GM18909 (cell line): ENCODE data around the gene SUN1.

Experiments used
- ATAC-seq: cut with Tn5 transposase; IDR thresholded peaks from one replicate; pipeline ENCODE4 v1.9.1; 2021; ENCODE audit warnings: mild to moderate bottlenecking; ENCODE audit not compliant: unreplicated experiment, poor library complexity

SUN1 gene

DNA sequence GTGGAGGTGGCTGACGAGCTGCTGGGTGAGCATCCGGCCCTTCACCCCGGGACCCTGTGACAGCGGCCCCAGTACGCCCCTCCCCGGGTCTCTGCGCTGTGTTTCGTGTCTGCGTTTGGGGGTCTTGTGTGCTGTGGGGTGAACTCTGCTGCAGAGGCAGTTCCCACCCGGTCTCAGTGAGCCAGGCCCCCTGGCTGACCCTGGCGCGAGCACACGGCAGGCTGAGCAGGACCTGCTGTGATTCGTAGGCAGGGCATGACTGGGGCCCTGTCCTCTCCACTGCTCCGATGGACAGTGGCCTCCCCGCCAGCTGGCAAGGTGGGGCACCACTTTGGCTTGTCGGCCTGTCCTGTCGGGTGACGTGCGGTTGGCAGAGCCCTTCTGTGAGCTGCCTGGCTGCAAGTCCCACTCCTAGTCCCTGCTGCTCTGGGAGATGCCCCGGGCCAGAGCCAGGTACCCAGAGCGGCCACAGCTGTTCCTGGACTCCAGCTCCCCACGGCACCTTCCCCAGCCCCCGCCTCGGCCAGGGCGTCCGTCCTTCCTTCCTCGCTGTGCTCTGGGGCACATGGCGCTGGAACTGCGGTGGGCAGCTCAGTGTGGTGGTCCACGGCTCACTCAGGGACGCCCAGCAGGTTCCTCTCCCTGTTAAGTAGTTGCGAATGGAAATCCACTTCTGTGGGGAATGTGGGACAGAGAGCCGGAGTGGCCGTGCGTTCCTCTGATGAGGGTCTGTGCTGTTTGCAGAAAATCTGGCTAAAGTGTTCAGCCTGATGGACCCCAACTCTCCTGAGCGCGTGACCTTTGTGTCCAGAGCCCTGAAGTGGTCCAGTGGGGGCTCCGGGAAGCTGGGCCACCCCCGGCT, 54.6 kb downstream of the SUN1 start:
- ATAC-seq = no peak

DNA sequence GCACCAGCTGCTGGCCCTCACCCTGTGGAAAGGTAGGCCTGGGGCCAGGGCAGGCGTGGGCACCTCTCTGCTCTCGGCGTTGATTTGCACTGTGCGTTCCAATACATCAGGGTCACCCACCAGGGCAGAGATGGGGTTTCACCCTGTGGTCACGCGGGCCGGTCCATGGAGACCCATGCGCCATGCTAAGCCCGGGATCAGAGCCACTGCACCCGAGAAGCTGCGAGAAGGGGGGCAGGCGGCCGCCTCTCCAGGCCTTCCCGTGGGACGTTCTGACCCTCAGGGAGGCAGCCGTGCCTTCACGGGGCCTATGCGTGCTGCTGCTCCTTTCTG, 55.2 kb downstream of the SUN1 start:
- ATAC-seq = no peak

DNA sequence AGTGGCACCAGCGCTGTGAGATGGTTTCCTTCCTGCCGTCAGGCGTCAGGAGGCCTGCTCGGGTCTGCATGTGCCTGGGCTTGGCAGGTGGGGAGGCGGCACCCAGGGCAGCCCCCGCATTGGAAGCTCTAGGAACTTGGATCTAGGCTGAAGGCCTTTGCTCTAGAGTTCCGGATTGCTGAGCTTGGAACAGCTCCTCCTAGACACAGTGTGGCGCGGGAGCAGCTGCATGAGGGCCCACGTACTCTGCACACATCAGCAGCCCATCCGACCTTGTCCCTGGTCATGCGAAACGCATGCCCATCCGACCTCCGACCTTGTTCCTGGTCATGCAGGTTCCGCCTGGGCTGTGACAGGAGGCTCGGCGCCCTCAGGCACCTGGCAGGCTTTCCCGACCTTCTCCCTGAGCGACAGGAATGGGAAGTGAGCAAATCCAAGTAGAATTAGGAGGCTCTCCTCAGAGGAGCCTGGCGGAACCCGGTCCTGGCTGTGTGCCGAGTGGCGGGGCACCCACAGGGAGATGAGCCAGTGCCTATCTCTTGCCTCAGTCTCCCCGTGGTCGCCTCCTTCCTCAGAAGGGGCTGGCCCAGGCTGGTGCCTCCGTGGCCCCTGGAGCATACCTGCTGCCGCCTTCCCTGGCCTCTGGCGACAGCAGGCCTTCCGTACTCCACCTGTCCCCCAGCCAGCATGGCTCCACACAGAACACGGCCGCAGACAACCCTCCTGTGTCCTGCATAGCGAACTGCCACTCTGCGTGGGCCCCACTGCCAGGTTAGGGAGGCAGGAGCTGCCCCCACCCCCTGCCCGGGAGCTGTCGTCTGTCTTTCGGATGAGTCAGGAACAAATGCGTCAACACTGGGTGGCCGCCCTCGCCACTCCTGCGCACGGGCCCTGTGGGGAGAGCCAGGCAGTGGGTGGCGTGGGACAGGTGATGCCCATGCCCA, 56.1 kb downstream of the SUN1 start:
- no peak for ATAC-seq

DNA sequence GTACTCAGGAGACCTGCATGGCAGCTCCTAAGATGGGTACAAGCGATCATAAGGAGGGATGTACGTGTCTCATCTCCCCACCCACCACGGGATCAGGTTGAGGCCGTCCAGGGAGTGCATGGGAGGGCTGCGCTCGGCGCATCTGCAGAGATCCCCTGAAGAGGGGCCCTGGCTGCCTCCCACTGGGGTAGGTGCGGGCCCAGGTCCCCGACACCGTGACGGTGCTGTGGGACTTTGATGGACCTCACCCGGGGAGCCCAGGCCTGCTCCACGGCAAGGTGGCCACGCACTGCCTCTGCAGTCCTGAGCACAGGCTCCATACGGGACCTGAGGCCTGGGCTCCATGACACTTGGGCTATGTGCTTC, 56.7 kb downstream of the SUN1 start:
- no peak for ATAC-seq

DNA sequence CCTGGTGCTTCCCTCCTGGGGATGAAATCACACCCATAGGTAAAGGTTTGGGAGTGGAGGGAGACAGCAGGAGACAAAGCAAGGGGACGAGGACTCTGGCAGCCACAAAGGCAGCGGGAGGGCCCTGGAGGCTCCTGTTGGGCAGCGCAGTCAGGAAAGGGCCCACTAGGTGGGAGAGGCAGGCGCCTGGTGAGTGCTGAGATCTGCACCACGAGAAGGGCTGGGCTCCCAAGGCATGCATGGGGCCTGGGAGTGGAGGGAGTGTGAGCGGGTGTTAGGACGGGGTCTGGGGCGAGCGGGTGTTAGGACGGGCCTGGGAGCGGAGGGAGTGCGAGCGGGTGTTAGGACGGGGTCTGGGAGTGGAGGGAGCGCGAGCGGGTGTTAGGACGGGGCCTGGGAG, 57.1 kb downstream of the SUN1 start:
- no peak for ATAC-seq

DNA sequence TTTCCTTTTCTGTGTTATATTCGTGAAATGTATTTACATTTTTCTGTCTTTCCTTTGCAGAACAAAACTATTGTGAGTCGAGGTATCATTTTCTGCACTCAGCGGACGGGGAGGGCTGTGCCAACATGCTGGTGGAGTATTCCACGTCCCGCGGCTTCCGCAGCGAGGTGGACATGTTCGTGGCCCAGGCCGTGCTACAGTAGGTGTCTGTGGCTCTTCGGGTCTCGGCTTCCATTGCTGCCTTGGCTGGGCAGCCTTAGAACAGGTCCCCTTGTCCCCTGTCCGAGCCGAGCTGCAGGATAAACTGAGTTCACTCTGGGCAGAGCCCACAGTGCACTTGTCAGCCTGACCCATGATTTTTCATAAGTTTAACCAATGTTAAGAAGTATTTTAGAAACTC, 58.6 kb downstream of the SUN1 start:
- ATAC-seq = no peak

DNA sequence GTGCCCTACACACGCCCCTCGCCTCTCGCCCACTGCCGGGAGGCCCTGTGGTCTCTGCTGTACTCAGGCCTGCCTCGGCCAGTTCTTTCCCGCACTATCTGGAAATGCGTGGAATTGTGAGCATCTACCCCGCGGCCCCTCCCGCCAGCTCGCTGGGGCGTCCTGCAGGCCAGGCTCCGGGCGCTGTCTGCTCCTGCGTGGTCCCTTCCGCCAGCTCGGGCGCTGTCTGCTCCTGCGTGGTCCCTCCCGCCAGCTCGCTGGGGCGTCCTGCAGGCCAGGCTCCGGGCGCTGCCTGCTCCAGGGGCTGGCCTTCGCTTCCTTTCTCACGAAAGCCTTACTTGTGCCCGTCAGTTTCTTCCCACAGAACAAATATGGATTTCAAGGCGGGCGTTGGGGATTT, 59.0 kb downstream of the SUN1 start:
- ATAC-seq = no peak

DNA sequence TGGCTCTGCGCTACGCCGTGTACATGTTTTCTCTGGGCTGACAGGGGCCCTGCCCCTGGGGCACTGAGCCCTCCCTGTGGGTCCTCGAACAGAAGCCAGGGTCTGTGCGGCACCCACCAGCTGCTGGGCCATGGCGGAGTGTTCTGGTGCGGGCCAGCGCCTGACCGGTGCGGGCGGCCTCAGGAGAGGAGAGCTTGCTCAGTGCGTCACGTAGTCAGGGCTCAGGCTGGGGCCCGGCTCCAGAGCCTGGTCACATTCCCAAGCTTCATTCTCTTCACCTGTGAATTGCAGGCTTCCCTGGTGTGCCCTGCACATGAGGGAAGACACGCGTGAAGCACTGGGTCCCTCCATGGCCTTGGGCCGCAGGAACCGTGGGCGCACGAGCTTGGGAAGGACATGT, 59.5 kb downstream of the SUN1 start:
- no peak for ATAC-seq

DNA sequence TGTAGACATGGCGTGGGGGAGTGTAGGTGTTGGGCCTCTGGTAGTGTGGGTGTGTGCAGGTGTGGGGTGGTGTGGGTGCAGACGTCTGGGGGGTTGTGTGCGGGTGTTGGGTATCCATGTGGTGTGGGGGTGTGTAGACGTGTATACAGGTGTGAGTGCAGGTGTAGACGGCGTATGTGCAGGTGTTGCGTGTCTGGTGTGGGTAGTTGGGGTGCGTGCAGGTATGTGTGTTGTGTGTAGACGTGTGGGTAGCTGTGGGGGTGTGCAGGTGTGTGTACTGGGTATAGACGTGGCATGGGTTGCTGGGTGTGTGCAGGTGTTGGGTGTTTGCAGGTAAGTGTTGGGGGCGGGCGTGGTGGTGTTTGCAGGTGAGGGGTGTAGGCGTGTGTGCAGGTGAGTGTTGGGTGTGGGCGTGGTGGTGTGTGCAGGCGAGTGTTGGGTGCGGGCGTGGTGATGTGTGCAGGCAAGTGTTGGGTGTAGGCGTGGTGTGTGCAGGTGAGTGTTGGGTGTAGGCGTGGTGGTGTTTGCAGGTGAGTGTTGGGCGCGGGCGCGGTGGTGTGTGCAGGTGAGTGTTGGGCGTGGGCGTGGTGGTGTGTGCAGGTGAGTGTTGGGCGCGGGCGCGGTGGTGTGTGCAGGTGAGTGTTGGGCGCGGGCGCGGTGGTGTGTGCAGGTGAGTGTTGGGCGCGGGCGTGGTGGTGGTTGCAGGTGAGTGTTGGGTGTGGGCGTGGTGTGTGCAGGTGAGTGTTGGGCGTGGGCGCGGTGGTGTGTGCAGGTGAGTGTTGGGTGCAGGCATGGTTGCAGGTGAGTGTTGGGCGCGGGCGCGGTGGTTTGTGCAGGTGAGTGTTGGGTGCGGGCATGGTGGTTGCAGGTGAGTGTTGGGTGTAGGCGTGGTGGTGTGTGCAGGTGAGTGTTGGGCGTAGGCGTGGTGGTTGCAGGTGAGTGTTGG, 60.6 kb downstream of the SUN1 start:
- no peak for ATAC-seq

DNA sequence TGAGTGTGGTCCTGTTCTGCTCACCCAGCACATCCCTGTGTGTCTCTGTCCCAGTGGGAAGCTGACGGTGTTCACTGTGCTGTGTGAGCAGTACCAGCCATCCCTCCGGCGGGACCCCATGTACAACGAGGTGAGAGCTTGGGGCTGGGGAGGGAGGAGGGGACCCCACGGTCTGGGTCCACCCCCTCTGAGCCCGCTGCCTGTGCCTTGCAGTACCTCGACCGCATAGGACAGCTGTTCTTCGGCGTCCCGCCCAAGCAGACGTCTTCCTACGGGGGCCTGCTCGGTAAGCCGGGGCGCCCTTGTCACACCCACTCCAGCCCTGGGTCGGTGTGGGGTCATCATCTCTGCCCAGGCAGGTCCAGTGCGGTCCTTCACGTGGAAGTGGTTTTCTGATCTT, 61.4 kb downstream of the SUN1 start:
- ATAC-seq = no peak

DNA sequence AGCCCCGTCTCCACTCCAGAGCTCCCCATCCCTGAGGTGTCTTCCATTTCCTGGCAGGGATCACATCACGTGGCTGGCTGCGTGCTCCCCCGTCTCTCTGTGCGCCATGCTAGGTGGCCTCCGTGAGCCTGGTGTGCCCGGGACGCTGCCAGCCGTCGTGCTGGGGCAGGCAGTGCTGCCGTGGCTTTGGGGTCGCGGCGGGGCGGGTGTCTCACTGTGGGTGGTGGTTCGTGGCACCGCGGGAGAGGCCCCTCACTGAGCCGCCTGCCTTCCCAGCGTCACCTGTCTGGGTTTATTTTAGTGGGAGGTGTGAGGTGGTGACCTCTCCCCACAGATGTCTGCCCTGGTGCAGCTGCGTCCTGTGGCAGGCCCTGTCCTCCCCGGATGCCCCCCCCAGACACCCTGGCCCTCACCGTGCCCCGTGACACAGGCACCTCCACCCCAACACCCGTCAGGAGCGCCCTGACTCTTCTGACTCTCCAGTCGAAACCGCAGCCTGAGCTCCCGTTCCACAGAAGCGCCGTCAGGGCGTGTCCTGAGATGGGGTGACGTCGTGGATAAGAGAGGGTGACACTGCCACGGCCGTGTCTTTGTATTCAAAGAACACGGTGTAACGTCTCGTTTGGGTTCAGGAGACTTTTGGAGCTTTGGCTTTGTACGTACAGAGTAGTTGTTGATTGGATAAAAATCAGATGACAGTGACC, 62.0 kb downstream of the SUN1 start:
- ATAC-seq = no peak

DNA sequence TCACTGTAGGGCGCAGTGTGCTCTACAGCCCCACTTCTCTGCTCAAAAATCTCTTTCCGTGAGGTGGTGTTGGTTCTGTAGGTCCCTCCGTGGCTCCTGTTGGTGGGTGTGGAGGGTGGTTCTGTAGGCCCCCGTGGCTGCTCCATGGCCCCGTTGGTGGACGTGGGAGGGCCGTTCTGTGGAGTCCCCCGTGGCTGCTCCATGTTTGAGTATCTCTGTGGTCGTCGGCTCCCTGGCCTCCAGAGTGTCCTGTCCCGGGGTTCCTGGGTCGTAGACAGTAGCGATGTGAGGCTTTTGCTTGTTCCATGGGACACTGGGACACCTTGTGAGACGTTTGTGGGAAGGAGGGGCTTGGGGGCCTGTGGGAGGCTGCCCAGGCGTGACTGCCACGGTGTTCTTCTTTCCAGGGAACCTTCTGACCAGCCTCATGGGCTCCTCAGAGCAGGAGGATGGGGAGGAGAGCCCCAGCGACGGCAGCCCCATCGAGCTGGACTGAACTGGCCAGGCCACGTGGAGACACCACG, 62.7 kb downstream of the SUN1 start:
- no peak for ATAC-seq

DNA sequence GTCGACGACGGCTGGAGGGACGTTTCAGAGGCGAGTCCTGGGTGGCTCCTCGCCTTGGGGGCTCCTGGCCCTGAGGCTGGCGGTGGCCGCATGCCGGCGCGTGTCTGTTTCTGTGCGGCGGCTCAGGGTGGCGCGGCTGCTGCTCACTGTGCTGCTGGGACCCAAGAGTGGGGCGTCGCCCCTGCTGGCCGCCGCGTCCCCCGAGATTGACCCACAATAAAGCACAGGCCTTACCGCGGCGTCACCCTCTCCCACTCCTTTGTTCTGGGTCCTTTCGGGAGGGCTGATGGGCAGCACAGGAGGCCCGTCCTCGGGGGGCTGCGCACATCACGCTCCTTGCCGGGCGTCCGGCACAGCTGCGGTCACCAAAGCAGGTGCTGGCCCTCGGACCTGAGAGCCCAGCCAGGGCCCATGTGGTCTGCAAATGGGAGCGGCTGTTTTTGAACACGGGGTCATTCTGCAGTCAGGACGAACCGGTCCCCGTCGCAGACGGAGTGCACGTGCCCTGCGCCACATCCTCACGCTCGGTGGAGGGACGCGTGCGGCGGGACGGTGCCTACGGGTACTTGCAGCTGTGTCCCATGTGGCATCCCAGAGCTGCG, 63.3 kb downstream of the SUN1 start:
- no peak for ATAC-seq

DNA sequence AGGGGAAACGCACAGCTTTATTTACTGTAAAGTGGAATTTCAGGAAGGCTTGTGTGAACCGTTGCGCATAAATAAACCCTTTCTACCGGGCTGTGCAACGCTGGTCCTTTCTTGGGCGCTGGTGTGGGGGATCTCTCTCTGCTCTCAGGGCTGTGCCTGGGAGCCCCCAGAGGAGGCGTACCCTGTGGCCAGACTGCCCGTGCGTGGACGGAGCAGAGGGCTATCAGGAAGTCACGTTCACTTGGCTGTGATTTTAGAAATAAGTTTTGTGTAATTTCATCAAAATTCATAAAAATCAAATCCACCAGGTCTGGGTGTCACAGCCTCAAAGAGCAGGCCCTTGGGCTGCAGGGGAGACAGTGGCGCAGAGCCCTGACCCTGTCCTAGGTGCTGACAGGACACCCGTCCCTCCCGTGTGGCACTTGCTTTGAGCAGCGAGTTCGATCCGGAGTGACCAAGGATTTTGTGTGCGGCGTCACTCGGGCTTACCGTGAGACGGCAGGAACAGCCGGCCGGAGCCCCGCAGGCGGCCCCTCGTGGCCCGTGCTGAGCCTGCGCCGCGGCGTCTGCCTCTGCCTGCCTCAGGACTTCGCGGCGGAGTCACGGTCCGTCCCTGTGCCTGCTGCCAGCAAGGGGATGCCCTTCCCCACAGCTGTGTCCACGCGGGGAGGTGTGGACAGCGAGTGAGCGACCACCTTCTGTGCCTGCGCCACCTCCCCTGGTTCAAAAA, 64.2 kb downstream of the SUN1 start:
- ATAC-seq = no peak

DNA sequence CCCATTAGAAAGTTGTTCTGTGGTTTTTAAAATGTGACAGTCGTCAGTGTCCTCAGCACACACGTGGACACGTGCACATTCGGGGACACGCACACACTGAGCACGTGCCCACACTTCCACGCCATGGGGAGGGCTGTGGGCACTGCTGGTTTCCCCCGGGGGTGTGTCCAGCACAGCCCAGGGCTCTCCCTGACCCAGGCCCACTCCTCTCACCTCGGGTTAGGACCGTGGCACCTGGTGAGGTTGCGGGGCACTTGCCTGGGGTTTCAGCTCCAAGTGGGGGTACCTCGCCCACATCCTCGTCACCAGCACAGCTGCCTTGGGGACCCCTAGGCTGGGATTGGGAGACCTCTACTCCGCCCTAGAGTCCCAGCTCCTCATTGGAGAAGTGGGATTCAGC, 64.8 kb downstream of the SUN1 start:
- no peak for ATAC-seq

DNA sequence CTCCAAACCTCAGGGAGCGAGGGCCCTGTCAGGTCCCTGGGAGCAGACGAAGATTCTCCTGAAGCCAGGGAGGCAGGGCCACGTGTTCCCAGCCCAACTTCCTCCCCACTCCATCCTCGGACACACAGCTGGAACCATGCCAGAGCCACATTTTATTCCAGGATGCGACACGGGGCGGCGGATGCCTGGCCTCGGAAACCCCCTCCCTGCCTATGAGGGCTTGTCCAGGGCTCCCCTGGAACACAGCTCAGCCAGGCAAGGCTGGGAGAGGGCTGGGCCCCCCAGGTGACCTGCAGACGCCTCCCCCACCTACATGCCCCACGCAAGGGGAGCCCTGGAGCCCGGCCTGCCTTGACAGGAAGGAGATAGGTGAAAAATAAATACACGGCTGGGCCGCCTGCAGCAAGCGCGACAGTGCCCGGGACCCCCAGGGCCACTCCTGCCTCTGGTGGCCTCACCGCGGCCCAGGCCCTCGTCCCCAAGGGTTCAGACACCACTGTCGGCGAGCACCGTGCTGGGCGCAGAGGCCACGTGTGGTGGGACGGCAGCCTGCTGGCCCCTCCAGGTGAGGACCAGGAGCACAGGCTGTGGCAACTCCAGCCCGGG, 65.6 kb downstream of the SUN1 start:
- no peak for ATAC-seq

DNA sequence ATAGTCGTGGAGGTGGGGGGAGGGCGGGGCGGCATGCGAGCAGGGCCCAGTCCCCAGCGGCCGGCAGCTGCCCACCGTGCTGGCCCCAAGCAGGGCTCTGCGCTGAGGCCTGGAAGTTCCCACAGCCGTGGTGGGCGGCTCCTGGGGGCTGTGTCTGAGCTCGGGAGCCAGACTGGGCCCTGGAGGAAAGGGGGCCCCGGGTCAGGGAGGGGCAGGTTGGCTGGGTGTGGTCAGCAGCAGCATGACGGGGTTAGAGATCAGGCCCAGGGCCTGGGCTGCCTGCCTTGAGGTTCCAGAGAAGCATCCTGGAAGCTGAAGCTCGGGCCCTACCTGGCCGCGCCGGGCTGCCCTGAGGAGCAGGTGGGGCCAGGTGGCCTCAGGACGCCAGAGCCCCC, 66.2 kb downstream of the SUN1 start:
- ATAC-seq = no peak
